ENCODE data around the gene BARX2. TPM values are rescaled to one million over a fixed set of nuclear protein-coding genes. Genes with fewer than 3 reads are reported as not detected.

Gene BARX2
- total and polyA plus RNA-seq, 2 donors = 0.14 to 2.9 TPM

DNA sequence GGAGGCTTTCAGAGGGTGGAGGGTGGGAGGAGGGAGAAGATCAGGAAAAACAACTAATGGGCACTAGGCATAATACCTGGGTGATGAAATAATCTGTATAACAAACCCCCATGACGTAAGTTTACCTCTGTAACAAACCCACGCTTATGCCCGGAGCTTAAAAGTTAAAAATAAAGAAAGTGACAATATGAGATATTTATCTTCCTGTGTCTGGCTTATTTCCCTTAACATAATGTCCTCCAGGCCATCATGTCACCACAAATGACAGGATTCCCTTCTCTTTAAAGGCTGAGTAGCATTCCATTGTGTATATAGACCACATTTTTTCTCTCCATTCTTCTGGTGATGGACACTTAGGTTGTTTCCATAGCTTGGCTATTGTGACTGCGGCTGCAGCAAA is 79.5 kb downstream of the BARX2 start:
- DNase-seq (ENCODE audit: low read depth in 6 of 9, low spot score in 9 of 9) = no peak
- no peaks in the 10 kb centered on the region for H3K36me3 ChIP-seq (ENCODE audit: control insufficient read depth in 2 of 2, insufficient read depth in 2 of 2, low read length in 1 of 2)
- H3K27me3 ChIP-seq (ENCODE audit: control insufficient read depth in 2 of 2, insufficient read depth in 1 of 2, low read length in 1 of 2) = no peaks in the 10 kb centered on the region
- H3K27ac ChIP-seq (ENCODE audit: low read depth in 1 of 2, low read length in 1 of 2) = no peak overlapping the region
- 98% methylated on average over 4 of the region's 4 CpGs for whole genome bisulfite sequencing
- H3K4me1 ChIP-seq (ENCODE audit: control insufficient read depth in 2 of 2, insufficient read depth in 2 of 2, low read length in 2 of 2) = no peaks in the 10 kb centered on the region
- H3K9me3 ChIP-seq (ENCODE audit: control insufficient read depth in 2 of 2, insufficient read depth in 1 of 2, low read length in 1 of 2) = no peaks in the 10 kb centered on the region
- H3K4me3 ChIP-seq (ENCODE audit: low read length in 2 of 2) = no peak overlapping the region

DNA sequence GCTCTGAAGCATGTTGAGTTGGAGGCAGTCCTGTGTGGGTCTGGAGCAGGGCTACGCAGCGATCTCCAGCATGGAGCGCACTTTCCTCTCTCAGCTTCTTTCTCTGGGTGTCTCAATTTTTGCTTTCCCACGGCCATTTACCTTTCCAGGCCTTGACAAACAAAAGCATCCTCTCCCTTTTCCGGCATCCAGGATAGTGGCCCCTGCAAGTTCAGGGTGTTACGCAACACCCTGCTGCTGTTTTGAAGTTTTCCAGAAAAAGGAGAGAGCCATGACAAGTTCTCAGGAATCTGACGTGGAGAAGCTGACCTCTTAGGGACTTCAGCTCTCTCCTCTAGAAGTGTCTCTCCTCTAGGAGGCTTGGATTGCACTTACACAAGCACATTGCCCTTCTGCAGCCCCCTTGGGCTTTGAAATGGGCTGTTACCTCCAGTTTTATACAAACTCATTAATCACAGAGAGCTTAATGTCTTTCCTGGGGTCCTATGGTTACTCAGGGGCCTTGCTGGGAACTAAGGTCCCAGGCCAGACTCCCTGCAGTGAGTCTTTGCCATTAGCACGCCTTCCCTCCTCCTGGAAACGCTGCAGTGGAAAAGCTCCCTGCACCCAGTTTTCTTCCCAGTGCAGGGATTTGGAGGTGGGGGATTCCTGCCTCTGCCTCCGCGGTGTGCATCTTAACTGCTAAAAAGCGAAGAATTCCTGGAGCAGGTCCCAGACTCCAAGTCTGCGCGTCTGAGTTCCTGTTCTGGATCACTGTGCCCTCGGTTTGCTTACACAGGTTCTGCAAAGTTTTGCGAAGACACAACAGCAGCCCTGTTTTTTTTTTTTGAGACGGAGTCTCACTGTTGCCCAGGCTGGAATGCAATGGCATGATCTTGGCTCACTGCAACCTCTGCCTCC is 80.4 kb downstream of the BARX2 start:
- Histone ChIP-seq H3K27ac (ENCODE audit: low read depth in 1 of 2, low read length in 1 of 2) (no peak overlapping the region), H3K4me3 (ENCODE audit: low read length in 2 of 2) (no peak overlapping the region), H3K27me3 (ENCODE audit: control insufficient read depth in 2 of 2, insufficient read depth in 1 of 2, low read length in 1 of 2) (no peaks in the 10 kb centered on the region), H3K4me1 (ENCODE audit: control insufficient read depth in 2 of 2, insufficient read depth in 2 of 2, low read length in 2 of 2) (no peaks in the 10 kb centered on the region), H3K9me3 (ENCODE audit: control insufficient read depth in 2 of 2, insufficient read depth in 1 of 2, low read length in 1 of 2) (no peaks in the 10 kb centered on the region), H3K36me3 (ENCODE audit: control insufficient read depth in 2 of 2, insufficient read depth in 2 of 2, low read length in 1 of 2) (no peaks in the 10 kb centered on the region)
- DNase-seq (ENCODE audit: low read depth in 6 of 9, low spot score in 9 of 9) = no peak
- WGBS = 94% methylated on average over 17 of the region's 17 CpGs

DNA sequence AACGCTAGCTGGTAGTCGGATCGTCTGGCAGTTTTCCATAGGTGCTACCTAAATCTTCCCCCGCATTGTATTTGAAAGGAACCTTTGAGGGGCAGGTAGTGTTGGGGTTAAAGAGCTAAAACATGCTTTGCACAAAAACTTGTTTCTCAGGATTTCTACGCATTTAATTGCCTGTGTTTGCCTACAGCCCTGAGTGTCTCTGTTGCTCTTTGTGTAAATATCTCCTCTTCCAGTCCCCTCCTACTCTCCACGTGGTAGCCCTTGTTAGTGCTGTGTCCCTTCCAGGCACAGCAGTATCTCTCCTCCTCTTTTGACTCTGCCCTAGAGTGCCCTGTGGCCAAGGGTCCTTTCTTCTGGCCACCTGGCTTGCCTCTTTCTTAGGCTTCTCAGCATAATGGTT is 81.7 kb downstream of the BARX2 start:
- DNase-seq (ENCODE audit: low read depth in 6 of 9, low spot score in 9 of 9) = no peak
- H3K27me3 ChIP-seq (ENCODE audit: control insufficient read depth in 2 of 2, insufficient read depth in 1 of 2, low read length in 1 of 2) = no peaks in the 10 kb centered on the region
- H3K4me3 ChIP-seq (ENCODE audit: low read length in 2 of 2) = no peak overlapping the region
- no peaks in the 10 kb centered on the region for H3K4me1 ChIP-seq (ENCODE audit: control insufficient read depth in 2 of 2, insufficient read depth in 2 of 2, low read length in 2 of 2)
- H3K9me3 ChIP-seq (ENCODE audit: control insufficient read depth in 2 of 2, insufficient read depth in 1 of 2, low read length in 1 of 2) = no peaks in the 10 kb centered on the region
- 89% methylated on average over 6 of the region's 6 CpGs for WGBS
- H3K27ac ChIP-seq (ENCODE audit: low read depth in 1 of 2, low read length in 1 of 2) = no peak overlapping the region
- H3K36me3 ChIP-seq (ENCODE audit: control insufficient read depth in 2 of 2, insufficient read depth in 2 of 2, low read length in 1 of 2) = no peaks in the 10 kb centered on the region

DNA sequence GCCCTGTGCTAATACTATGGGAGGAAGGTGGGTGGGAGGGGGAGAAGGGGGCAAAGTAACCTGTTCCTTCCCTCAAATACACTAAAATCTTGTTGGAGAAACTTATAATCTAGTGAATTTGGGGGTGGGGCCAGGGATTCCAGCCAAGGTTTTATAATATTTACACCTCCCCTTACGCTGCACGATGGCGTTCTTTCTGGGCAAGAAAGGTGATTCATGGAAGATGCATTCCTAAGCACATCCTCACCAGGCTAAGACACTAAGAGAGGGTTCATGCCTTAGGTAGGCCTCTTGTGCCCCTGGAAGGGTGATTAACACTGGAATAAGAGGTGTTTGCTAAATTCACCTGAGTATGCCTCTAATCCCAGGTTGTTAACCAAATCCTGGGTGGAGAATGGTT is 82.6 kb downstream of the BARX2 start:
- no peaks in the 10 kb centered on the region for H3K36me3 ChIP-seq (ENCODE audit: control insufficient read depth in 2 of 2, insufficient read depth in 2 of 2, low read length in 1 of 2)
- DNase-seq (ENCODE audit: low read depth in 6 of 9, low spot score in 9 of 9) = no peak
- no peaks in the 10 kb centered on the region for H3K9me3 ChIP-seq (ENCODE audit: control insufficient read depth in 2 of 2, insufficient read depth in 1 of 2, low read length in 1 of 2)
- H3K27ac ChIP-seq (ENCODE audit: low read depth in 1 of 2, low read length in 1 of 2) = no peak overlapping the region
- H3K4me1 ChIP-seq (ENCODE audit: control insufficient read depth in 2 of 2, insufficient read depth in 2 of 2, low read length in 2 of 2) = no peaks in the 10 kb centered on the region
- H3K4me3 ChIP-seq (ENCODE audit: low read length in 2 of 2) = no peak overlapping the region
- H3K27me3 ChIP-seq (ENCODE audit: control insufficient read depth in 2 of 2, insufficient read depth in 1 of 2, low read length in 1 of 2) = no peaks in the 10 kb centered on the region
- 94% methylated on average over 3 of the region's 3 CpGs for WGBS

DNA sequence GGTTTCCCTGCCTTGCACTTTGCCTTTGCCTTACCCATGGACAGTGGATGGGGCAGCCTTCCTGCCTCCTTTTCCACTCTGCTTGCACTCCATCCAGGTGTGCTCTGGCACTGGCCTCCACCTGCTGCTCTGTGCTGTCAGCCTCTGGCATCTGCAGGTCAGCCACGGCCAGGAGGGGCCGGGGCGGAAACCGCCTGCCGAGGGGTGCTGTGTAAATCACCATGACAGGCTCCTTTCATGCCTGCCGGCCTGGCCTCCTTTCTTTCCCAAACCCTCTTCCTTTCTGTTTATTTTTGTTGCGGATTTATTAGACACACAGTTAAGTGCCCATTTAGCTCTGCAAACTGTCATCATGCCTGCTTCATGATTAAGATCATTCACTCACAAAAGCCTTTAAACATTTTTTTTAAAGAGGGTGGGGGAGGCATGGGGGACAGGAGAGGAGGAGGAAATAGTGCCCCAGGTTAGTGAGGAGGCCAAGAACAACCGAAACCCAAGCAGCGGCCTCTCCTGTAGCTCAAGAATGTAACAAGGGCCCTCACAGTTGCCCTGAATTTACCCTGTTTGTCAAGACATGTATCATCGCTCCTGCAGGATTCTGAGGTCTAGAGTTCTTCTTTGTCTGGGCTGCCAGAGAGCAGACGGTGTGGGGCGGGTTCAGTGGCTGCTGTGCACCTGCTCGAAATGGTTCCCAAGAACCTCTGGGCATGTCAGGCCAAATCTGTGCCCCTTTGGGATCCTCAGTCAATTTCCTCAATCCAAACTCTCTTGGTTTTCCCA is 83.3 kb downstream of the BARX2 start:
- DNase-seq (ENCODE audit: low read depth in 6 of 9, low spot score in 9 of 9) = no peak
- Histone ChIP-seq H3K4me3 (ENCODE audit: low read length in 2 of 2) (no peak overlapping the region), H3K27ac (ENCODE audit: low read depth in 1 of 2, low read length in 1 of 2) (no peak overlapping the region), H3K36me3 (ENCODE audit: control insufficient read depth in 2 of 2, insufficient read depth in 2 of 2, low read length in 1 of 2) (no peaks in the 10 kb centered on the region), H3K27me3 (ENCODE audit: control insufficient read depth in 2 of 2, insufficient read depth in 1 of 2, low read length in 1 of 2) (no peaks in the 10 kb centered on the region), H3K9me3 (ENCODE audit: control insufficient read depth in 2 of 2, insufficient read depth in 1 of 2, low read length in 1 of 2) (no peaks in the 10 kb centered on the region), H3K4me1 (ENCODE audit: control insufficient read depth in 2 of 2, insufficient read depth in 2 of 2, low read length in 2 of 2) (no peaks in the 10 kb centered on the region)
- 49% methylated on average over 13 of the region's 13 CpGs for WGBS

DNA sequence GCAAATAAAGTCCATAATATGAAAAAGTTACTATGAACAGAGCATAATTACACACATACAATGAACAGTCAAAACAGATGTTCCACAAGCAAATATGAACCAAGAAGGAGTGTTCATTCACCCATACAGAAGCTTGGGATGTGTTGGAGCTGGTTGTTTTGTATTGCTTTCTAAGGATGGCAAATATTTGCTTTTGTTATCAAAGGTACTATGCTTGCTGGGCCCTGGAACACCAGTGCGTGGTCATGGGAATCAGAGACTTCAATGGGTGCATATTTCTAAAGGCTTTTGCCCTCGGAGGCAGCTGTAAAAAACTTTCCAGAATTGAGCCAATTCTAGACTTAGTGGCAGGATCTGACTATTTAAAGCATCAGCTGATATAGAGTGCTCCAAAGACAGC is 85.1 kb downstream of the BARX2 start:
- no peaks in the 10 kb centered on the region for H3K36me3 ChIP-seq (ENCODE audit: control insufficient read depth in 2 of 2, insufficient read depth in 2 of 2, low read length in 1 of 2)
- H3K9me3 ChIP-seq (ENCODE audit: control insufficient read depth in 2 of 2, insufficient read depth in 1 of 2, low read length in 1 of 2) = no peaks in the 10 kb centered on the region
- no peak for DNase-seq (ENCODE audit: low read depth in 6 of 9, low spot score in 9 of 9)
- H3K4me3 ChIP-seq (ENCODE audit: low read length in 2 of 2) = no peak overlapping the region
- no peaks in the 10 kb centered on the region for H3K27me3 ChIP-seq (ENCODE audit: control insufficient read depth in 2 of 2, insufficient read depth in 1 of 2, low read length in 1 of 2)
- 91% methylated on average over 2 of the region's 2 CpGs for WGBS
- no peak overlapping the region for H3K27ac ChIP-seq (ENCODE audit: low read depth in 1 of 2, low read length in 1 of 2)
- H3K4me1 ChIP-seq (ENCODE audit: control insufficient read depth in 2 of 2, insufficient read depth in 2 of 2, low read length in 2 of 2) = no peaks in the 10 kb centered on the region

DNA sequence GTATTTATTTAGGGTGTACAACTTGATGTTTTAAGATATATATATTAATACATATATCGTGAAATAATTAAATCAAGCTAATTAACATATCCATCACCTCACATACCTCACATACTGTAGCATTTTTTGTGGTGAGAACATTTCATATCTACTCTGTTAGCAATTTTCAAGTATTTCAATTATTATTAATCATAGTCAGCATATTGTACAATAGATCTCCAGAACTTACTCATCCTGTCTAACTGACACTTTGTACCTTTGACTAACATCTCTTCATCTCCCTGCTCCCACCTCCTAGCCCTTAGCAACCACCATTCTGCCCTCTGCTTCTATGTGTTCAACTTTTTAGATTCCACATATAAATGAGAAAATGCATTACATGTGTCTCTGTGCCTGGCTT is 108.4 kb downstream of the BARX2 start:
- Histone ChIP-seq H3K4me1 (ENCODE audit: control insufficient read depth in 2 of 2, insufficient read depth in 2 of 2, low read length in 2 of 2) (no peaks in the 10 kb centered on the region), H3K27ac (ENCODE audit: low read depth in 1 of 2, low read length in 1 of 2) (no peak overlapping the region), H3K36me3 (ENCODE audit: control insufficient read depth in 2 of 2, insufficient read depth in 2 of 2, low read length in 1 of 2) (no peaks in the 10 kb centered on the region), H3K9me3 (ENCODE audit: control insufficient read depth in 2 of 2, insufficient read depth in 1 of 2, low read length in 1 of 2) (no peaks in the 10 kb centered on the region), H3K27me3 (ENCODE audit: control insufficient read depth in 2 of 2, insufficient read depth in 1 of 2, low read length in 1 of 2) (no peaks in the 10 kb centered on the region), H3K4me3 (ENCODE audit: low read length in 2 of 2) (no peak overlapping the region)
- WGBS = 94% methylated on average over 1 of the region's 1 CpG
- no peak for DNase-seq (ENCODE audit: low read depth in 6 of 9, low spot score in 9 of 9)

DNA sequence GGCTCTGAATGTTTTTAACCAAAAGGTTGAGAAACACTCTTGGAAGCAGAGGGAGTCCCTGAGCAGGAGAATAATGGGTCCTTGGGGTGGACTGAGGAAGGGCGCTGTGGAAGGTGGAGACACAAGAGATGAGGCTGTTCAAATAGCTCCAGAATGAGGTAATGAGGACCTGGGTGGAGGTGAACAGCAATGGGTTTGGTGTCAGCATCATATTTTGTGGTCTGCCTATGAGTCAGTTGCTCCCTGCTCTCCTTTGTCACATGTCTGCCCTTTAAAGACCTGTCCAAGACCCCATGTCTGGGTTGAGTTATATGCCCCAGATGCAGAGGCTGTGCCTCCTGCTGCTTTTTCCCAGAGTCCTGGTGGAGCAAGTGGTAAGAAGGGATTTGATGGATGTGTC is 113.6 kb downstream of the BARX2 start:
- Histone ChIP-seq H3K9me3 (ENCODE audit: control insufficient read depth in 2 of 2, insufficient read depth in 1 of 2, low read length in 1 of 2) (peaks cover 0 to 5% of the 10 kb centered on the region in 2 donors), H3K27ac (ENCODE audit: low read depth in 1 of 2, low read length in 1 of 2) (no peak overlapping the region), H3K27me3 (ENCODE audit: control insufficient read depth in 2 of 2, insufficient read depth in 1 of 2, low read length in 1 of 2) (no peaks in the 10 kb centered on the region), H3K4me1 (ENCODE audit: control insufficient read depth in 2 of 2, insufficient read depth in 2 of 2, low read length in 2 of 2) (no peaks in the 10 kb centered on the region), H3K36me3 (ENCODE audit: control insufficient read depth in 2 of 2, insufficient read depth in 2 of 2, low read length in 1 of 2) (no peaks in the 10 kb centered on the region), H3K4me3 (ENCODE audit: low read length in 2 of 2) (no peak overlapping the region)
- DNase-seq (ENCODE audit: low read depth in 6 of 9, low spot score in 9 of 9) = no peak
- WGBS = 90% methylated on average over 1 of the region's 1 CpG

DNA sequence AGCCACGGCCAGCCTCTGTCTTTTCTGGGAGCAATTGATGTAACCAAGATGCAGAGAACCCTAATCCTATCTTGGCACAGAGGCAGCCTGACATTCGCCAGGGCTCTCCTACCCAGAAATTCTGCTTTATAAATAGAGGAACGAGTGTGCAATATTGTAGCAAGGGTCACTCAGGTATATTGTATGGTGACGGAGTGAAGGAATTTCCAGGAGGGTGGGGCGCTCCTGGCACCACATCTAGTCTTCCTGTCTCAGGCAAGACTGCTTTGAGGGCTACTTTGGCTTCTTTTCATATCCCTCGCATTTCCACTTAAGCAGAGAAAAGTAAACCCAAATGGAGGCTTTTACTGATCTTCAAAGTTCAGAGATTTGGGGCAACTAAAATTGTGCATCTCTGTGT is 114.4 kb downstream of the BARX2 start:
- Histone ChIP-seq H3K4me3 (ENCODE audit: low read length in 2 of 2) (no peak overlapping the region), H3K36me3 (ENCODE audit: control insufficient read depth in 2 of 2, insufficient read depth in 2 of 2, low read length in 1 of 2) (no peaks in the 10 kb centered on the region)
- WGBS = 85% methylated on average over 6 of the region's 6 CpGs

More for the DNA sequence above, 114.4 kb downstream of the BARX2 start:
- no peaks in the 10 kb centered on the region for H3K27me3 ChIP-seq (ENCODE audit: control insufficient read depth in 2 of 2, insufficient read depth in 1 of 2, low read length in 1 of 2)
- H3K9me3 ChIP-seq (ENCODE audit: control insufficient read depth in 2 of 2, insufficient read depth in 1 of 2, low read length in 1 of 2) = peaks cover 0 to 5% of the 10 kb centered on the region in 2 donors
- no peak for DNase-seq (ENCODE audit: low read depth in 6 of 9, low spot score in 9 of 9)
- H3K4me1 ChIP-seq (ENCODE audit: control insufficient read depth in 2 of 2, insufficient read depth in 2 of 2, low read length in 2 of 2) = no peaks in the 10 kb centered on the region
- H3K27ac ChIP-seq (ENCODE audit: low read depth in 1 of 2, low read length in 1 of 2) = no peak overlapping the region

Data from thymus (tissue), 11 donors.